SHP77 (cell line): Measurements from ENCODE around the gene MED4.

Experiments used
- DNase-seq, 2 experiments: peaks; one replicate each; lab custom pipeline; 2025; lab: John Stamatoyannopoulos, UW

MED4 gene, protein sequence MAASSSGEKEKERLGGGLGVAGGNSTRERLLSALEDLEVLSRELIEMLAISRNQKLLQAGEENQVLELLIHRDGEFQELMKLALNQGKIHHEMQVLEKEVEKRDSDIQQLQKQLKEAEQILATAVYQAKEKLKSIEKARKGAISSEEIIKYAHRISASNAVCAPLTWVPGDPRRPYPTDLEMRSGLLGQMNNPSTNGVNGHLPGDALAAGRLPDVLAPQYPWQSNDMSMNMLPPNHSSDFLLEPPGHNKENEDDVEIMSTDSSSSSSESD

DNA sequence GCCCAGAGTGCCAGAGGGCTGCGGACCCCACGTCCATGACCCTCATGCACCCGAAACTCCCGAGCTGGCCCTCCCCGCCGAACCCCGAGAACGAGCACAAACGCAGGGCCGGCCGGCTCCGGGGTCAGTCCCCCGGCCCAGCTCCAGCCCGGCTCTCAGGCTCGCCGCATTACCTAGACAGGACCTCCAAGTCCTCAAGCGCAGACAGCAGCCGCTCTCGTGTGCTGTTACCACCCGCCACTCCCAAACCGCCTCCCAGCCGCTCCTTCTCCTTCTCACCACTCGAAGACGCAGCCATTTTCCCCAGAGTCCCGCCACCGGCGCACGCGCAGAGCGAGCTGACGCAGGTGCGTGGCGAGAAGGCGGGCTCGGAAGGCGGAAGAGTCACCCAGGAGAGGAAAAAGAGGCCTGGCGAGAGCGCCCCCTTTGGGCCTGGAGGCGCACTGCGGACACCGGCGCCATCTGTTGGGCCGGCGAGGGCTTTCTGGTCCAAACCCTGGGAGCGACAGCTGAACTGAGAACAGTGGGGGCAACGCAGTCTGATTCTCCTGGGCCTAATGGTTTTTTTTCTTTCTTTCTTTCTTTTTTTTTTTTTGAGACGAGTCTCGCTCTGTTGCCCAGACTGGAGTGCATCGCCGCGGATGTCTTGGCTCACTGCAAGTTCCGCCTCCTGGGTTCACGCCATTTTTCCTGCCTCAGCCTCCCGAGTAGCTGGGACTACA, at the start of gene MED4:
Gene MED4, minus strand, starts transcription at position 324 of the 722 bp plus-strand sequence. Its CDS starts 26 bp downstream, at position 298.
- DNase-seq: peak; percentile 79 to 80

GRCh38 chr13:48144413-48145035, 49.6 kb upstream of the MED4 start:
- no peak for DNase-seq

- DNase-seq: no peak
Measured at GRCh38 chr13:48142436-48142835, 47.5 kb upstream of the MED4 start.

GRCh38 chr13:48138270-48138669, 43.4 kb upstream of the MED4 start:
- DNase-seq: no peak

- no peak for DNase-seq
Measured at GRCh38 chr13:48132961-48133360, 38.1 kb upstream of the MED4 start.

- no peak for DNase-seq
Measured at GRCh38 chr13:48131533-48131932, 36.6 kb upstream of the MED4 start.

- DNase-seq: peak in 1 of 2 experiments; percentile 26
Measured at GRCh38 chr13:48126944-48127830, 32.3 kb upstream of the MED4 start.

- DNase-seq: no peak
Measured at GRCh38 chr13:48125794-48126228, 30.9 kb upstream of the MED4 start.

- no peak for DNase-seq
Measured at GRCh38 chr13:48123812-48124211, 28.9 kb upstream of the MED4 start.

DNA sequence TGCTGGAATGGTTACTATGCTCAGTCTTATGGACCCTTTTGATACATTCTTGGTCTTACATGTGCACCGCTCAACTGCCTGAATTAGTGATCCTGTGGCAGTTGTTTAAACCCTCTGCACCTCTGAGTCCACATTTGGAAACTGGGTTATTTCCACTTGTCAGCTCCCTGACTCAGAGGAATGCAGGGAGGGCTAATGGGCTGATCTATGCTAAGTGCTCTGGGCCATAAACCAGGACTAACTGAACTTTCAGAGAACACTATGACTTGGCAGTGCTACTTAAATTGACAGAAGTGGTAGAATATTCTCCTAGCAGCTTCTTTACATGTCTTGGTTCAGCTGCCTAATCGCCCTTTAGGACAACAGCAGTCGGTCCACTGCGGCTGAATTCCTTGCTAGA, 26.8 kb upstream of the MED4 start:
- DNase-seq: no peak

DNA sequence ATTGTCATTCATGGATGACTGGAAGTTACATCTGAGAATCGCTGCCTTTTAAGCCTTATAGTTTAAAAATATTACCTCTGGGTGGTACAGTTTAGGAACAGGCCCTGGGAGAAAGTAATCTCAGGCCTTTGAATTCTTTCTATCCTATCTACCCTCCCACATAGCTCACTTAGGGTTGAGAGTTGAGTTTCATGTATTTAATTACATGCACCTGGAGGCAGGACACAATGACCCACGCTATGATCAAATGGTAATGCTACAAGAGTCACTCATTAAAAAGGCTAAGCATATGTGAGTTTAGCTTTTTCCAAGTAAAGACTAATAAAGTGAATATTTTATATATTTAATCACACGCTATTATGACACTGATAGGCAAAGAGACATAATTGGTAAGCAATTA, 25.3 kb upstream of the MED4 start:
- DNase-seq: no peak

DNA sequence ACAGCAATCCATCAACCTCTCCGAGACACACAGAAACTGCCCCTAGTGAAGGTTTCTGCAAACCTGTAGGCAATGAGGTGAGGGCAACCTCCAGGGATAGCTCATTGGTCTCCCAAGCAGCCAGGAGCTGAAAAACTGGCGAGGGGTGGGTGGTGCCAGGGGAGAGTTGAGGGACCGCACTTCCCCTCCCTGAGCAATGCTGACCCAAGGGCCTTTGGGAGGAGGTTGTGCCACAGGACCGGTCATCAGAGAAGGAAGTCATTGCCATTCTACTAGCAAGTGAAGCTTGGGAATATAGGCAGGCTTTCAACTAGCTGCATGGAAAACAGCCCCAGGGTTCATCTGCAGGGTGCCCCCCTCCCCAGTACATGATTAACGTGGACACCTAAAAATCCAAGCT, 23.1 kb upstream of the MED4 start:
- no peak for DNase-seq

DNA sequence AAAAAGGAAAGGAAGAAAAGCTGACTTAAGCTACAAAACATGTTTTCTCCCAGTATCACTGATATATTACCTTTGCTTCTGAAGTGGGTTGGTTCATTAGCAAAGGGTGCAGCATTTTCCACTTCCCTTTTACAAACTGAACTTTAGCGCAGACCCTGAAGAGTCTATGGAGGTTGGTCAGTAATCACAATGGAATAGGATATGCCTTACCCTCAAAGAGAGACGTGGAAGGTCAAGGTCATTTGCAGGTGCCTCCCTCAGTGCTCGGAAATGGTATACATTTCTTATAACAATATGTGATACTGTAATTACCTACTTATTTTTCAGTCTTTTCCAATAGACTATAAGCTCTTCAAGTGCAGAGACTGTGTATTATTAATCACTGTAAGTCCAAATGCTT, 21.9 kb upstream of the MED4 start:
- no peak for DNase-seq

DNA sequence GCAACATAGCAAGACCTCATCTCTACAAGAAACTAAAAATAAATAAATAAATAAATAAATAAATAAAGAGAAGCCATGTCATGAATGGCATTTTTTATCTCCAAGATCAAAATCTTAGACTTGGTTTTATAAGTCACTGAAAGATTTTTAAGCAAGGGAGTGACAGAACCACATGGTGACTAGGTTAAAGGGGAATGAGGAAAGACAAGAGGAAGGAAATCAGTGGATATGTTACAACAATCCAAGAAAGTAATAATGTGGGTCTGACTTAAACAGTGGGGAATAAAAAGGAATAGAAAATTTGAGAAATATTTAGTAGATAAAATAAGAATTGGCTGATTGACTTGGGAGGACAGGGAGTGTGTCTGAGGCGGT, 18.8 kb upstream of the MED4 start:
- no peak for DNase-seq

DNA sequence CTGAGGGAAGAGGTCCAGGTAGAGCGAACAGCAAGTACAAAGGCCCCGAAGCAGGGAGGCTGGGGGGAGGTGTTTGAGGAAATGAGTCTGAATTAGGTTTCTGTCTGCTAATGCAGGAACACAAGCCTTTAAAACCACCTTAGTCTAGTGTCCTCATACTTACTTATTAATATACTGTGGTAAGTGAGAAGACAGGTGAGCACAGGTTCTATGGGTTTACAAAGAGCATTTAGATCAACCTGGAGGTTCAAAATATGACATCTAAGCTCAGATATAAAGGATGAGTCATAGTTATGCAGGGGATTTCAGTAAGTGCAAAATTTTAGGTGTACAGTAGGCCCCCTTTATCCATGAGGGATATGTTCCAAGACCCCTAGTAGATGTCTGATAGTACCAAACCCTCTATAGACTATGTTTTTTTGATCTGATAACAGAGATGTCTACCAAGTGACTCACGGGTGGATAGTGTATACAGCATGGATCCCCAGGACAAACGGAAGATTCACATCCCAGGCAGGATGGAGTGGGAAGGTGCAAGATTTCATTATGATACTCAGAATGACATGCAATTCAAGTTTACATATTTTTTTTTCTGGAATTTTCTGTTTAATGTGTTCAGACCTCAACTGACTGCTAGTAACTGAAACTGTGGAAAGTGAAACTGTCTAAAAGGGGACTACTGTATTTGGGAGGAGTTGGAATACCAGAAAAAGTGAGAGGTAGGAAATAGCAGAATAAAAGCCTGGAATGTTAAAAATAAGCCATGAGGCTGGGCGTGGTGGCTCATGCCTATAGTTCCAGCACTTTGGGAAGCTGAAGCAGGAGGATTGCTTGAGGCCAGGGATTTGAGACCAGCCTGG, 18.2 kb upstream of the MED4 start:
- no peak for DNase-seq

GRCh38 chr13:48110931-48111721, 16.2 kb upstream of the MED4 start:
- DNase-seq: no peak

GRCh38 chr13:48110132-48110868, 15.4 kb upstream of the MED4 start:
- no peak for DNase-seq

GRCh38 chr13:48108106-48108505, 13.2 kb upstream of the MED4 start:
- DNase-seq: no peak

DNA sequence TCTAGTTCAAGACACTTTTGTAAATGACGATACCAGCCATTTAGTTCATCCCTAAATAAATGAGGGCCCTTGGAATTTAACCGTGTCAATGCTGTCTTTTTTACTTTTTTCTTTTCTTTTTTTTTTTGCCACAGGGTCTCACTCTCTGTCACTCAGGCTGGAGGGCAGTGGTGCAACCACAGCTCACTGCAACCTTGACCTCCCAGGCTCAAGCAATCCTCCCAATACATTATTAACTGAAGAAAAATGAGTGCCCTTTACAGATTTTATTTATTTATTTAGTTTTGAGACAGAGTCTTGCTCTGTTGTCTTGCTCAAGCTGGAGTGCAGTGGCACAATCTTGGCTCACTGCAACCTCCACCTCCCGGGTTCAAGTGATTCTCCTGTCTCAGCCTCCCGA, 2.9 kb upstream of the MED4 start:
- no peak for DNase-seq

GRCh38 chr13:48096670-48097069, 1.8 kb upstream of the MED4 start:
- no peak for DNase-seq
